Neutrophil (primary cell): ENCODE data around the gene NSA2.

Experiments used
- H3K27ac ChIP-seq: fragments of 200-600 bp; sonication (generic); 2 replicates; pipeline ENCODE4 v1.5.1; 2016; ENCODE audit warnings: mild to moderate bottlenecking, moderate library complexity
- H3K27me3 ChIP-seq: fragments of 200-600 bp; sonication (generic); 2 replicates; pipeline ENCODE4 v1.6.0; 2016; ENCODE audit warnings: mild to moderate bottlenecking
- H3K36me3 ChIP-seq: fragments of 200-600 bp; sonication (generic); 2 replicates; pipeline ENCODE4 v1.5.1; 2017
- H3K4me1 ChIP-seq, 2 experiments: fragments of 200-600 bp in 1 of 2; sonication (generic) in 1 of 2; 1 replicate in 1 of 2; 2 replicates in 1 of 2; pipeline versions ENCODE4 v1.5.1 to v1.6.1; 2013 to 2016; ENCODE audit warnings: low read depth in 1 of 2, low read length in 1 of 2, mild to moderate bottlenecking in 1 of 2, moderate library complexity in 1 of 2; ENCODE audit not compliant: control insufficient read depth in 1 of 2, insufficient read depth in 1 of 2
- H3K4me3 ChIP-seq, 2 experiments: fragments of 200-600 bp in 1 of 2; sonication (generic) in 1 of 2; 1 replicate in 1 of 2; 2 replicates in 1 of 2; pipeline ENCODE4 v1.5.1; 2013 to 2016; ENCODE audit warnings: low read depth in 1 of 2, low read length in 1 of 2, mild to moderate bottlenecking in 1 of 2, moderate library complexity in 1 of 2
- H3K9me3 ChIP-seq: fragments of 200-600 bp; sonication (generic); 2 replicates; pipeline ENCODE4 v1.5.1; 2016
- CTCF ChIP-seq: fragments of 200-600 bp; sonication (generic); IDR thresholded peaks from 2 replicates; pipeline ENCODE4 v1.5.1; 2016; ENCODE audit warnings: antibody characterized with exemption

Gene NSA2

GRCh38 chr5:74765929-74766328 is 1.1 kb upstream of the NSA2 start:
- Histone ChIP-seq H3K9me3 (no peaks in the 10 kb centered on the region), H3K27me3 (no peaks in the 10 kb centered on the region), H3K27ac (peak overlapping the region; percentile 87), H3K4me3 (peak overlapping the region; percentile 80 to 84), H3K36me3 (peaks cover 37% of the 10 kb centered on the region), H3K4me1 (peaks cover 20 to 22% of the 10 kb centered on the region in 2 experiments)
- no peak for TF ChIP-seq CTCF

GRCh38 chr5:74766418-74766848 is 616 bp upstream of the NSA2 start:
- Histone ChIP-seq H3K4me1 (peaks cover 20 to 22% of the 10 kb centered on the region in 2 experiments), H3K9me3 (no peaks in the 10 kb centered on the region), H3K27ac (peak overlapping the region; percentile 87), H3K4me3 (peak overlapping the region; percentile 80 to 84), H3K36me3 (peaks cover 40% of the 10 kb centered on the region), H3K27me3 (no peaks in the 10 kb centered on the region)
- TF ChIP-seq CTCF, result no peak

GRCh38 chr5:74767579-74767913 is 497 bp downstream of the NSA2 start:
- Histone ChIP-seq H3K4me1 (peaks cover 20 to 22% of the 10 kb centered on the region in 2 experiments), H3K9me3 (no peaks in the 10 kb centered on the region), H3K36me3 (peaks cover 37% of the 10 kb centered on the region), H3K27me3 (no peaks in the 10 kb centered on the region), H3K27ac (peak overlapping the region; percentile 87), H3K4me3 (peak overlapping the region; percentile 80 to 84)
- no peak for TF ChIP-seq CTCF

- Histone ChIP-seq H3K9me3 (no peaks in the 10 kb centered on the region), H3K27ac (no peak overlapping the region), H3K4me3 (no peak overlapping the region), H3K27me3 (no peaks in the 10 kb centered on the region), H3K36me3 (peaks cover 69% of the 10 kb centered on the region), H3K4me1 (peaks cover 6 to 8% of the 10 kb centered on the region in 2 experiments)
- no peak for TF ChIP-seq CTCF
These were observed 5.3 kb downstream of the NSA2 start for GRCh38 chr5:74772359-74772758.

GRCh38 chr5:74778609-74779008 is 11.6 kb downstream of the NSA2 start:
- Histone ChIP-seq H3K4me1 (no peaks in the 10 kb centered on the region), H3K4me3 (no peak overlapping the region), H3K9me3 (no peaks in the 10 kb centered on the region), H3K27me3 (no peaks in the 10 kb centered on the region), H3K36me3 (peaks cover 45% of the 10 kb centered on the region), H3K27ac (no peak overlapping the region)
- no peak for TF ChIP-seq CTCF

- Histone ChIP-seq H3K4me3 (no peak overlapping the region), H3K36me3 (no peaks in the 10 kb centered on the region), H3K27ac (no peak overlapping the region), H3K9me3 (no peaks in the 10 kb centered on the region), H3K27me3 (no peaks in the 10 kb centered on the region), H3K4me1 (no peaks in the 10 kb centered on the region)
- no peak for TF ChIP-seq CTCF
These were observed 19.8 kb downstream of the NSA2 start for GRCh38 chr5:74786851-74787250.
